ENCODE data around the gene ARRDC1.

DNA sequence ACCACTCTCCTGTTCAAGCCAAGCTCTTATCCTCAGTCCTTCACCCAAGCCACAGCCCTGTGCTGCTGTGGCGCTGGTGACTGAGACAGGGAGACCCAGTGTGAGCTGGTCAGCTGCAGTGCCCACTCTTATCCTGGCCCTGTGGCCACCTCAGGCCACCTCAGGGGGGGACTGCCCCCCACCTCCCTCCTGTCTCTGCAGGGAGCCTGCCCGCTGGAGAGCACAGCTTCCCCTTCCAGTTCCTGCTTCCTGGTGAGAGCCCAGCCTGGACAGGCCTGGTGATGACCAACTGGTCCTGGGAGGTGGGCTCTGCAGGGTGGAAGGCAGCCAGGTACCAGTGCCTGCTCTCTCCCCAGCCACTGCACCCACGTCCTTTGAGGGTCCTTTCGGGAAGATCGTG lies 7.8 kb downstream of the ARRDC1 start:
- TF ChIP-seq TCF7 (IDR thresholded peaks at IDR 0.05; ENCODE audit: borderline replicate concordance) (no peak), ZFP36 (IDR thresholded peaks at IDR 0.05; ENCODE audit: low read depth, low read length, partially characterized antibody) (no peak), SMC3 (conservative IDR thresholded peaks at IDR 0.05; ENCODE audit: insufficient read depth, low read depth, low read length) (no peak)

Data from K562 (cell line).